Thyroid gland (tissue), 4 donors: ENCODE measurements around the gene STK17B.

ENCODE experiments used
- CTCF ChIP-seq, 6 experiments: fragments of 200-600 bp in 3 of 6; fragments of 450-650 bp in 3 of 6; sonication (generic) in 3 of 6; IDR thresholded peaks; one replicate each; pipeline ENCODE4 v1.5.1; 2016 to 2019; ENCODE audit warnings: antibody characterized with exemption in 6 of 6, mild to moderate bottlenecking in 2 of 6, inconsistent platforms in 1 of 6, moderate library complexity in 1 of 6
- POLR2A ChIP-seq, 2 donors: fragments of 450-650 bp; IDR thresholded peaks; one replicate each; pipeline ENCODE4 v1.6.1; 2017; ENCODE audit warnings: antibody characterized with exemption in 2 of 2, mild to moderate bottlenecking in 2 of 2, moderate library complexity in 1 of 2

DNA sequence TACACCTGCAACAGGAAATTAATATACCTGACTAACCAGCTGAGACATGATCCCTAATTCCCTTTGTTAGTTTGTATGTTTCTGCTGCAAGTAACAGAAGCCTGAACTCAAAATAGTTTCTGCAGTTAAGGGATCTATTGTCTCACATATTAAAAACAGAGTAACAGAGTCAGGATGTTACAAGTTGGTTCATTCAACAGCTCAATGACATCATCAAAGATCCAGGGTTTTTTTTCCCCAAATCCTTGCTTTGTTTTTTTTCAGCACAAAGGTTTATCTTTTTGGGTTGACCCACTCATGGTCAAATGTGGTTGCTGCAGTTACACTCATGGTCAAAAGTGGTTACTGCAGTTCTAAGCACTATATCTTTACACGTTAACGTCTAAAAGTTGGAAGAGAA is 67.8 kb downstream of the STK17B start:
- TF ChIP-seq CTCF (IDR thresholded peaks at IDR 0.05) (no peak), POLR2A (IDR thresholded peaks at IDR 0.05) (no peak)
